Measurements from ENCODE around the gene GRK4.

GRCh38 chr4:3079694-3080123 lies 116.3 kb downstream of the GRK4 start:
- TF ChIP-seq, protein P1, sequence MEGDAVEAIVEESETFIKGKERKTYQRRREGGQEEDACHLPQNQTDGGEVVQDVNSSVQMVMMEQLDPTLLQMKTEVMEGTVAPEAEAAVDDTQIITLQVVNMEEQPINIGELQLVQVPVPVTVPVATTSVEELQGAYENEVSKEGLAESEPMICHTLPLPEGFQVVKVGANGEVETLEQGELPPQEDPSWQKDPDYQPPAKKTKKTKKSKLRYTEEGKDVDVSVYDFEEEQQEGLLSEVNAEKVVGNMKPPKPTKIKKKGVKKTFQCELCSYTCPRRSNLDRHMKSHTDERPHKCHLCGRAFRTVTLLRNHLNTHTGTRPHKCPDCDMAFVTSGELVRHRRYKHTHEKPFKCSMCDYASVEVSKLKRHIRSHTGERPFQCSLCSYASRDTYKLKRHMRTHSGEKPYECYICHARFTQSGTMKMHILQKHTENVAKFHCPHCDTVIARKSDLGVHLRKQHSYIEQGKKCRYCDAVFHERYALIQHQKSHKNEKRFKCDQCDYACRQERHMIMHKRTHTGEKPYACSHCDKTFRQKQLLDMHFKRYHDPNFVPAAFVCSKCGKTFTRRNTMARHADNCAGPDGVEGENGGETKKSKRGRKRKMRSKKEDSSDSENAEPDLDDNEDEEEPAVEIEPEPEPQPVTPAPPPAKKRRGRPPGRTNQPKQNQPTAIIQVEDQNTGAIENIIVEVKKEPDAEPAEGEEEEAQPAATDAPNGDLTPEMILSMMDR (IDR thresholded peaks at IDR 0.05), result no peak
- TF ChIP-seq, protein P2, sequence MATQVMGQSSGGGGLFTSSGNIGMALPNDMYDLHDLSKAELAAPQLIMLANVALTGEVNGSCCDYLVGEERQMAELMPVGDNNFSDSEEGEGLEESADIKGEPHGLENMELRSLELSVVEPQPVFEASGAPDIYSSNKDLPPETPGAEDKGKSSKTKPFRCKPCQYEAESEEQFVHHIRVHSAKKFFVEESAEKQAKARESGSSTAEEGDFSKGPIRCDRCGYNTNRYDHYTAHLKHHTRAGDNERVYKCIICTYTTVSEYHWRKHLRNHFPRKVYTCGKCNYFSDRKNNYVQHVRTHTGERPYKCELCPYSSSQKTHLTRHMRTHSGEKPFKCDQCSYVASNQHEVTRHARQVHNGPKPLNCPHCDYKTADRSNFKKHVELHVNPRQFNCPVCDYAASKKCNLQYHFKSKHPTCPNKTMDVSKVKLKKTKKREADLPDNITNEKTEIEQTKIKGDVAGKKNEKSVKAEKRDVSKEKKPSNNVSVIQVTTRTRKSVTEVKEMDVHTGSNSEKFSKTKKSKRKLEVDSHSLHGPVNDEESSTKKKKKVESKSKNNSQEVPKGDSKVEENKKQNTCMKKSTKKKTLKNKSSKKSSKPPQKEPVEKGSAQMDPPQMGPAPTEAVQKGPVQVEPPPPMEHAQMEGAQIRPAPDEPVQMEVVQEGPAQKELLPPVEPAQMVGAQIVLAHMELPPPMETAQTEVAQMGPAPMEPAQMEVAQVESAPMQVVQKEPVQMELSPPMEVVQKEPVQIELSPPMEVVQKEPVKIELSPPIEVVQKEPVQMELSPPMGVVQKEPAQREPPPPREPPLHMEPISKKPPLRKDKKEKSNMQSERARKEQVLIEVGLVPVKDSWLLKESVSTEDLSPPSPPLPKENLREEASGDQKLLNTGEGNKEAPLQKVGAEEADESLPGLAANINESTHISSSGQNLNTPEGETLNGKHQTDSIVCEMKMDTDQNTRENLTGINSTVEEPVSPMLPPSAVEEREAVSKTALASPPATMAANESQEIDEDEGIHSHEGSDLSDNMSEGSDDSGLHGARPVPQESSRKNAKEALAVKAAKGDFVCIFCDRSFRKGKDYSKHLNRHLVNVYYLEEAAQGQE (IDR thresholded peaks at IDR 0.05; ENCODE audit: low read depth, low read length), result no peak
- no peak for TF ChIP-seq POLR2AphosphoS5 (IDR thresholded peaks at IDR 0.05; ENCODE audit: low read depth, low read length)
- no peak for TF ChIP-seq EP300 (IDR thresholded peaks at IDR 0.05; ENCODE audit: borderline replicate concordance in 1 of 2, low read depth in 1 of 2, low read length in 1 of 2)
- no peak for TF ChIP-seq RAD21 (IDR thresholded peaks at IDR 0.05; ENCODE audit: low read length)
- no peak for TF ChIP-seq SIN3A (IDR thresholded peaks at IDR 0.05; ENCODE audit: borderline replicate concordance, low read depth, low read length)
- no peak for TF ChIP-seq TCF12 (IDR thresholded peaks at IDR 0.05)
